Keratinocyte (primary cell): Measurements from ENCODE around the gene ERC2. TPM values are rescaled to one million over a fixed set of nuclear protein-coding genes. Genes with fewer than 3 reads are reported as not detected.

ENCODE experiments used
- DNase-seq: peaks from one replicate; pipeline ENCODE4 v3.0.0-alpha.2; 2011; ENCODE audit warnings: low read depth, missing footprints, low spot score
- FAIRE-seq: peaks from 2 replicates; lab custom pipeline; 2011; peaks lifted over from hg19 to GRCh38; lab: Jason Lieb, UNC
- H2AFZ ChIP-seq: 2 replicates; pipeline ENCODE4 v1.6.0; 2012; ENCODE audit warnings: low read length, control low read depth, inconsistent platforms; ENCODE audit not compliant: control insufficient read depth
- H3K27ac ChIP-seq: 2 replicates; pipeline ENCODE4 v1.5.1; 2011; ENCODE audit warnings: low read length; ENCODE audit not compliant: control insufficient read depth, insufficient read depth
- H3K27me3 ChIP-seq: 3 replicates; pipeline ENCODE4 v1.6.0; 2011; ENCODE audit warnings: low read length; ENCODE audit not compliant: control insufficient read depth, insufficient read depth; ENCODE audit errors: extremely low read depth
- H3K36me3 ChIP-seq, 2 experiments: 2 replicates in 1 of 2; 3 replicates in 1 of 2; pipeline ENCODE4 v1.5.1; 2011; ENCODE audit warnings: low read length in 2 of 2, mild to moderate bottlenecking in 1 of 2; ENCODE audit not compliant: control insufficient read depth in 2 of 2, insufficient read depth in 2 of 2; ENCODE audit errors: extremely low read depth in 1 of 2
- H3K4me1 ChIP-seq: 3 replicates; pipeline ENCODE4 v1.5.1; 2011; ENCODE audit warnings: low read length; ENCODE audit not compliant: control insufficient read depth, insufficient read depth; ENCODE audit errors: extremely low read depth
- H3K4me2 ChIP-seq: 3 replicates; pipeline ENCODE4 v1.6.0; 2011; ENCODE audit warnings: low read depth, low read length; ENCODE audit not compliant: control insufficient read depth, insufficient read depth; ENCODE audit errors: extremely low read depth
- H3K4me3 ChIP-seq, 3 experiments: fragments of 200-600 bp in 1 of 3; sonication (generic) in 1 of 3; 2 replicates in 2 of 3; 3 replicates in 1 of 3; pipeline ENCODE4 v1.5.1; 2011 to 2016; ENCODE audit warnings: low read length in 3 of 3, mild to moderate bottlenecking in 3 of 3, control low read depth in 2 of 3, inconsistent platforms in 1 of 3, low read depth in 1 of 3, mixed read lengths in 1 of 3, mixed run types in 1 of 3, moderate library complexity in 1 of 3; ENCODE audit not compliant: control insufficient read depth in 2 of 3, insufficient read depth in 2 of 3; ENCODE audit errors: extremely low read depth in 1 of 3
- H3K79me2 ChIP-seq: 2 replicates; pipeline ENCODE4 v1.6.0; 2012; ENCODE audit warnings: low read length; ENCODE audit not compliant: control insufficient read depth, insufficient read depth
- H3K9ac ChIP-seq: 3 replicates; pipeline ENCODE4 v1.6.0; 2011; ENCODE audit warnings: low read length; ENCODE audit not compliant: control insufficient read depth, insufficient read depth; ENCODE audit errors: extremely low read depth
- H3K9me1 ChIP-seq: 3 replicates; pipeline ENCODE4 v1.6.0; 2011; ENCODE audit warnings: low read length; ENCODE audit not compliant: control insufficient read depth, insufficient read depth; ENCODE audit errors: extremely low read depth
- H3K9me3 ChIP-seq: 2 replicates; pipeline ENCODE4 v1.5.1; 2012; ENCODE audit warnings: low read depth, low read length; ENCODE audit not compliant: control insufficient read depth
- H4K20me1 ChIP-seq: 3 replicates; pipeline ENCODE4 v1.6.0; 2011; ENCODE audit warnings: low read length; ENCODE audit not compliant: control insufficient read depth, insufficient read depth; ENCODE audit errors: extremely low read depth
- CTCF ChIP-seq, 3 experiments: IDR thresholded peaks in 1 of 3; conservative IDR thresholded peaks in 1 of 3; optimal IDR thresholded peaks in 1 of 3; 2 replicates in 2 of 3; 3 replicates in 1 of 3; pipeline versions ENCODE3 to v1.5.1; 2011; ENCODE audit warnings: low read length in 3 of 3, mild to moderate bottlenecking in 3 of 3, moderate library complexity in 2 of 3, control low read depth in 1 of 3, inconsistent platforms in 1 of 3; ENCODE audit not compliant: insufficient read depth in 2 of 3; ENCODE audit errors: extremely low read depth in 1 of 3
- EZH2 ChIP-seq: IDR thresholded peaks from one replicate; pipeline ENCODE4 v1.6.1; 2012; ENCODE audit warnings: inconsistent platforms, mild to moderate bottlenecking, low read length, moderate library complexity
- dilution Hi-C: fragments of 300-500 bp; cut with MboI; formaldehyde crosslinking; loops from one replicate; pipeline ENCODE4 v1.7.0; 2020; ENCODE audit warnings: low sequenced_read_pairs; ENCODE audit not compliant: extremely low pct_ligation_motif_present
- polyA plus RNA-seq, 5 experiments: library from polyadenylated mRNA; depleted of rRNA in 3 of 5; stranded (reverse) in 3 of 5; stranded (forward) in 1 of 5; unstranded in 1 of 5; fragments of >200 nt; gene quantifications; 1 replicate in 1 of 5; 2 replicates in 3 of 5; 3 replicates in 1 of 5; pipeline versions ENCODE4 v1.2.1 to v1.2.3, GENCODE V29; 2011 to 2012; ENCODE audit warnings: missing spikeins in 2 of 5, low read depth in 1 of 5, low replicate concordance in 1 of 5

ERC2 gene
- polyA plus RNA-seq, 1 donor (not counting 4 experiments of a cell fraction or from before 2014, with no cell fraction given), result 0.08 TPM

GRCh38 chr3:55826097-55826496 is 642.2 kb downstream of the ERC2 start:
- Histone ChIP-seq H3K36me3 (no peaks in the 10 kb centered on the region), H3K9me1 (no peaks in the 10 kb centered on the region), H3K4me3 (no peak overlapping the region), H3K79me2 (no peaks in the 10 kb centered on the region), H3K4me2 (no peak overlapping the region), H3K4me1 (no peaks in the 10 kb centered on the region), H2AFZ (no peak overlapping the region), H3K9me3 (no peaks in the 10 kb centered on the region), H3K27ac (no peak overlapping the region), H3K9ac (no peak overlapping the region), H3K27me3 (no peaks in the 10 kb centered on the region), H4K20me1 (no peaks in the 10 kb centered on the region)
- dilution Hi-C loops, result no loop called here
- FAIRE-seq, result no peak
- TF ChIP-seq EZH2 (no peak), CTCF (optimal IDR thresholded peaks at IDR 0.05 in 1 of 3, IDR thresholded peaks at IDR 0.05 in 1 of 3, conservative IDR thresholded peaks at IDR 0.05 in 1 of 3; ENCODE audit: extremely low read depth in 1 of 3, insufficient read depth in 2 of 3, low read length in 3 of 3) (no peak)
- DNase-seq, result no peak

- Histone ChIP-seq H2AFZ (no peak overlapping the region), H3K4me3 (no peak overlapping the region), H3K9me3 (no peaks in the 10 kb centered on the region), H3K4me2 (no peak overlapping the region), H3K79me2 (no peaks in the 10 kb centered on the region), H3K36me3 (no peaks in the 10 kb centered on the region), H3K27me3 (no peaks in the 10 kb centered on the region), H3K4me1 (no peaks in the 10 kb centered on the region), H3K9ac (no peak overlapping the region), H3K27ac (no peak overlapping the region), H3K9me1 (no peaks in the 10 kb centered on the region), H4K20me1 (no peaks in the 10 kb centered on the region)
- dilution Hi-C loops, result no loop called here
- DNase-seq (no peak), FAIRE-seq (no peak)
- TF ChIP-seq EZH2 (no peak), CTCF (optimal IDR thresholded peaks at IDR 0.05 in 1 of 3, IDR thresholded peaks at IDR 0.05 in 1 of 3, conservative IDR thresholded peaks at IDR 0.05 in 1 of 3; ENCODE audit: extremely low read depth in 1 of 3, insufficient read depth in 2 of 3, low read length in 3 of 3) (no peak)
These were observed 643.9 kb downstream of the ERC2 start for GRCh38 chr3:55824406-55824805.
